ENCODE data around the gene ABHD12B.

DNA sequence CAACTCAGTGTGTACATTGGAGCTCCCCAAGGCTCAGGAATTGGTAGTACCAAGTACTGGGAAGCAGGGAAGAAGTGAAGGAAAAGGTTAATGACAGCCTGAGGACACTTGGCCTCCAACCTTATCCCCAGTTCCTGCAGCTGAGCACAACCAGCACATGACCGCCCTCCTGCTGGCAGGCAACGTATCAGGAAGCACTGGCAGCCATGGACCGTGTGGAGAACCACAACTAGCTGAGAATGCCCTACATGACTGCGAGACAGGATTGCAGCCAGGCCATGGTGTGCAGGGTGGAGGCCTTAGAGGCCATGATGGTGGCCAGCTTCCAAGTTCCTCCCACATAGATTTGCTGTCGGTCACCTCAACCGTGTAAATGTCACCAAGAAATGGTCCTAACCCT is 45.6 kb downstream of the ABHD12B start:
- TF ChIP-seq CTCF (IDR thresholded peaks at IDR 0.05; ENCODE audit: low read depth, low read length) (no peak), POLR2A (IDR thresholded peaks at IDR 0.05; ENCODE audit: extremely low read depth, insufficient read length) (no peak)
- TF ChIP-seq, protein P1, sequence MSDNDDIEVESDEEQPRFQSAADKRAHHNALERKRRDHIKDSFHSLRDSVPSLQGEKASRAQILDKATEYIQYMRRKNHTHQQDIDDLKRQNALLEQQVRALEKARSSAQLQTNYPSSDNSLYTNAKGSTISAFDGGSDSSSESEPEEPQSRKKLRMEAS (IDR thresholded peaks at IDR 0.05; ENCODE audit: low read depth, low read length) = no peak
